ENCODE results near the gene ENO1. TPM values are rescaled to one million over a fixed set of nuclear protein-coding genes. Genes with fewer than 3 reads are reported as not detected.
"Not testable (repeated sequence)": the region's sequence is repeated elsewhere in the genome, so short reads cannot be mapped to it uniquely, and the experiment has no call there.

The ENO1 gene
- total RNA-seq, 1 donor from 2014 or later = 1,154 TPM

DNA sequence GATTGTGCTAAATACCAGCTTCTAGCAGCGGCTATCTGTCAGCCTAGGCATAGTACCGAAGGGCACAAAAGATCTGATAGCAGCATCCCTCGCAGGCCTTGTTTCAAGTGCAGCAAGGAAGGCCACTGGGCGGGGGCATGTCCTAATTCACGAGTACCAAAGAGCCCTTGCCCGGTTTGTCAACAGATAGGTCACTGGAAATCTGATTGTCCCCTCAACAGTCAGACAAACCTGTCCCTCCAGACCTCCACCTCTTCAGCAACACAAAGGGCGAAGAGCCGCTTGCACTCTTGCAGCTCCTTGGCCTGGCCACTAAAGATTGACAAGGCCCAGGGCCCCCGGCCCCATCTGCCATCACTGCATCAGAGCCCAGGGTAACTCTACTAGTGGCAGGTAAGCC, 44.5 kb upstream of the ENO1 start:
- H3K36me3 Mint-ChIP-seq (ENCODE audit: low read depth) = no peaks in the 10 kb centered on the region
- H3K27me3 Mint-ChIP-seq (ENCODE audit: low read depth) = peaks cover 3% of the 10 kb centered on the region
- no peak for TF ChIP-seq CTCF (IDR thresholded peaks at IDR 0.05)
- no peak overlapping the region for H3K27ac Mint-ChIP-seq (ENCODE audit: unreplicated experiment)
- no peaks in the 10 kb centered on the region for H3K4me1 Mint-ChIP-seq (ENCODE audit: low read depth)
- H3K9me3 Mint-ChIP-seq (ENCODE audit: low read depth) = no peaks in the 10 kb centered on the region
- DNase-seq (ENCODE audit: low spot score) = no peak
- H3K4me3 Mint-ChIP-seq (ENCODE audit: unreplicated experiment) = no peak overlapping the region

DNA sequence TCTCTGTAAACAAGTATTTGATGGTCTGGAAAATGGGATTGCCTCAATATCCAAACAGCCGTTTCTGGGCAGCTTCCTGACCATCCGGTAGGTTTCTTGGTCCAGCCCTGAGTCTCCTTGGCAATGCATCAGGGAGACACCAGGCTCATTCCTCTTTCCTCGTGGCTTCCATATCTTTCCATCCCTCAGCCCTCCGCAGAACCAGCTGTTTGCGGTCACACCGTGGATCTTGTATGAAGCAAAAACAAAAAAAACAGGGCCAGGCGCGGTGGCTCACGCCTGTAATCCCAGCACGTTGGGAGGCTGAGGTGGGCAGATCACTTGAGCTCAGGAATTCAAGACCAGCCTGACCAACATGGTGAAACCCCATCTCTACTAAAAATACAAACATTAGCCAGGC, 39.0 kb upstream of the ENO1 start:
- H3K27ac Mint-ChIP-seq (ENCODE audit: unreplicated experiment); H3K4me1 Mint-ChIP-seq (ENCODE audit: low read depth); H3K4me3 Mint-ChIP-seq (ENCODE audit: unreplicated experiment); H3K9me3 Mint-ChIP-seq (ENCODE audit: low read depth); H3K36me3 Mint-ChIP-seq (ENCODE audit: low read depth); H3K27me3 Mint-ChIP-seq (ENCODE audit: low read depth); DNase-seq (ENCODE audit: low spot score): not testable (repeated sequence)

DNA sequence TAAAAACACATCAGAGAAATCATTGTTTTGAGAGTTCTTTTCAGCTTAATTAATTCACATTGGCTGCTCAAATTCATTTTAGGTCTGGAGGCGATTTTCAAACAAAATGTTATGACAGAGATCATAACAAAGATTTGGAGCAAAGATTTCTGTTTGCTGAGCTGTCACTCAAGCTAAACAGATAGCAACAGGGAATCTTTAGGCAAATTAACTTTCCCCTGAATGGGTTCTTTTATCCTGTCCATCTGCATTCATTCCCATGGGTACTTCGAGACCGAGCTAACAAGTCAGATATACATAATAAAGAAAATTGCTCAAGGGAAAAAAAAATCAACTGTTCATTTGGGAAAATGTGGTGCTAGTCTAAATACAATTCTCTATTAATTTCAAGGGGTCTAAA, 37.0 kb upstream of the ENO1 start:
- Mint-ChIP-seq H3K27me3 (ENCODE audit: low read depth) (no peaks in the 10 kb centered on the region), H3K4me3 (ENCODE audit: unreplicated experiment) (no peak overlapping the region), H3K27ac (ENCODE audit: unreplicated experiment) (no peak overlapping the region), H3K4me1 (ENCODE audit: low read depth) (peaks cover 9% of the 10 kb centered on the region), H3K36me3 (ENCODE audit: low read depth) (no peaks in the 10 kb centered on the region), H3K9me3 (ENCODE audit: low read depth) (no peaks in the 10 kb centered on the region)
- no peak for DNase-seq (ENCODE audit: low spot score)
- no peak for TF ChIP-seq CTCF (IDR thresholded peaks at IDR 0.05)

DNA sequence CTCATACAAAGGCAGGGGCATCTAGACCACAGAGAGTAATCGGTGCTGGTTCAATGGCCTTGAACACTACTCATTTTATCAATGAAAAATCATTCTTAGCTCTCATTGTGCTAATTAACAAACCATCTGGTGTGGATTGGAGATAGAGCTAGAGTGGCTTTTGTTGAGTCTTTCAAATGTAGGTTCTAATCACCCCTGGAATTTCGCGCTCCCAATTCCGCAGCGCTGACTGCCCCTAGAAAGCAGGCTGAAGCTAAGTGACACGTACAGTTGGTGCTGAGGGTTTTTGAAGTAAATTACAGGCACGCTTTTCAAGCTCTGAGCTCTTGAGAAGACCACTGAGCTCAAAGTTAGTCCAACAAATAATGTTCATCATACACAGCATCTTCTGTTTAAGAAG, 36.0 kb upstream of the ENO1 start:
- TF ChIP-seq CTCF (IDR thresholded peaks at IDR 0.05) = no peak
- no peak for DNase-seq (ENCODE audit: low spot score)
- no peaks in the 10 kb centered on the region for H3K27me3 Mint-ChIP-seq (ENCODE audit: low read depth)
- no peak overlapping the region for H3K4me3 Mint-ChIP-seq (ENCODE audit: unreplicated experiment)
- no peaks in the 10 kb centered on the region for H3K36me3 Mint-ChIP-seq (ENCODE audit: low read depth)
- peaks cover 13% of the 10 kb centered on the region for H3K4me1 Mint-ChIP-seq (ENCODE audit: low read depth)
- no peak overlapping the region for H3K27ac Mint-ChIP-seq (ENCODE audit: unreplicated experiment)
- H3K9me3 Mint-ChIP-seq (ENCODE audit: low read depth) = peaks cover 4% of the 10 kb centered on the region

DNA sequence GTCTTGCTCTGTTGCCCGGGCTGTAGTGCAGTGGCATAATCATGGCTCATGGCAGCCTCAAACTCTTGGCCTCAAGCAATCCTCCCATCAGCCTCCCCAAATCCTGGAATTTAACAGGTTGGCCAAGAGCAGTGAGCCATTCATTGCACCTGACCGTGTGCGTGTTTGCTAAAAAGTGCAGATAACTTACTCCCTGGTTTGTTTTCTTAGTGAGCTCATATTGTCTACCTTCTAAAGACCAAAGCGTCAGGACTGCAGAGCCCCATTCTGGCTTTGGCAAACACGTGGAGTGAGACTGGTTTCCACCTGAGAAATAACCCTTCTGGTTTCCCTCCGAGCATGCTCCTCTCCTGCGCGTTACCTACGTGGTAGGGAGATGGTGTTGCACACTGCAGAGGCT, 35.0 kb upstream of the ENO1 start:
- no peak for TF ChIP-seq CTCF (IDR thresholded peaks at IDR 0.05)
- Mint-ChIP-seq H3K27ac (ENCODE audit: unreplicated experiment) (no peak overlapping the region), H3K4me1 (ENCODE audit: low read depth) (peaks cover 13% of the 10 kb centered on the region), H3K9me3 (ENCODE audit: low read depth) (peaks cover 4% of the 10 kb centered on the region), H3K36me3 (ENCODE audit: low read depth) (no peaks in the 10 kb centered on the region), H3K4me3 (ENCODE audit: unreplicated experiment) (no peak overlapping the region), H3K27me3 (ENCODE audit: low read depth) (no peaks in the 10 kb centered on the region)
- peak; percentile 19 for DNase-seq (ENCODE audit: low spot score)

- peak; percentile 62 for DNase-seq (ENCODE audit: low spot score)
- Mint-ChIP-seq H3K27ac (ENCODE audit: unreplicated experiment) (no peak overlapping the region), H3K9me3 (ENCODE audit: low read depth) (peaks cover 4% of the 10 kb centered on the region), H3K36me3 (ENCODE audit: low read depth) (no peaks in the 10 kb centered on the region), H3K27me3 (ENCODE audit: low read depth) (no peaks in the 10 kb centered on the region), H3K4me1 (ENCODE audit: low read depth) (peaks cover 17% of the 10 kb centered on the region), H3K4me3 (ENCODE audit: unreplicated experiment) (no peak overlapping the region)
- no peak for TF ChIP-seq CTCF (IDR thresholded peaks at IDR 0.05)
These were observed 33.2 kb upstream of the ENO1 start for GRCh38 chr1:8911416-8912309.
